GM18867 (cell line): Measurements from ENCODE around the gene PTPRM.
"Not testable (repeated sequence)": the region's sequence is repeated elsewhere in the genome, so short reads cannot be mapped to it uniquely, and the experiment has no call there.

Source experiments
- ATAC-seq: cut with Tn5 transposase; IDR thresholded peaks from one replicate; pipeline ENCODE4 v1.9.1; 2021; ENCODE audit warnings: mild to moderate bottlenecking, moderate library complexity; ENCODE audit not compliant: unreplicated experiment

PTPRM gene

GRCh38 chr18:7721532-7721931 is 154.4 kb downstream of the PTPRM start:
- ATAC-seq = no peak

GRCh38 chr18:7722955-7723354 is 155.8 kb downstream of the PTPRM start:
- no peak for ATAC-seq

- no peak for ATAC-seq
Observed at GRCh38 chr18:7723558-7723957, 156.4 kb downstream of the PTPRM start.

- ATAC-seq = no peak
Observed at GRCh38 chr18:7725473-7725872, 158.4 kb downstream of the PTPRM start.

- no peak for ATAC-seq
Observed at GRCh38 chr18:7725897-7726296, 158.8 kb downstream of the PTPRM start.

- no peak for ATAC-seq
Observed at GRCh38 chr18:7726522-7726921, 159.4 kb downstream of the PTPRM start.

GRCh38 chr18:7727361-7728076 is 160.4 kb downstream of the PTPRM start:
- ATAC-seq = no peak

GRCh38 chr18:7728297-7728696 is 161.2 kb downstream of the PTPRM start:
- no peak for ATAC-seq

GRCh38 chr18:7729868-7730267 is 162.8 kb downstream of the PTPRM start:
- no peak for ATAC-seq

GRCh38 chr18:7730682-7731081 is 163.6 kb downstream of the PTPRM start:
- no peak for ATAC-seq

- no peak for ATAC-seq
Observed at GRCh38 chr18:7733642-7734041, 166.5 kb downstream of the PTPRM start.

GRCh38 chr18:7735196-7735595 is 168.1 kb downstream of the PTPRM start:
- ATAC-seq = no peak

- ATAC-seq = no peak
Observed at GRCh38 chr18:7735626-7736175, 168.6 kb downstream of the PTPRM start.

- ATAC-seq = not testable (repeated sequence)
Observed at GRCh38 chr18:7736526-7736925, 169.4 kb downstream of the PTPRM start.

- ATAC-seq = no peak
Observed at GRCh38 chr18:7737550-7737949, 170.4 kb downstream of the PTPRM start.

GRCh38 chr18:7740821-7741220 is 173.7 kb downstream of the PTPRM start:
- ATAC-seq = no peak

- no peak for ATAC-seq
Observed at GRCh38 chr18:7741640-7742039, 174.5 kb downstream of the PTPRM start.

GRCh38 chr18:7742224-7742623 is 175.1 kb downstream of the PTPRM start:
- ATAC-seq = no peak

GRCh38 chr18:7743256-7743655 is 176.1 kb downstream of the PTPRM start:
- ATAC-seq = no peak

- ATAC-seq = no peak
Observed at GRCh38 chr18:7746106-7746505, 179.0 kb downstream of the PTPRM start.

GRCh38 chr18:7748251-7749007 is 181.3 kb downstream of the PTPRM start:
- no peak for ATAC-seq

- no peak for ATAC-seq
Observed at GRCh38 chr18:7749008-7749405, 181.9 kb downstream of the PTPRM start.
